SK-N-SH (cell line): ENCODE data around the gene LGALS3.

ENCODE experiments used
- CHD2 ChIP-seq: fragments of 150-350 bp; IDR thresholded peaks from 2 replicates; pipeline ENCODE4 v1.6.1; 2018; ENCODE audit warnings: low read length; ENCODE audit not compliant: partially characterized antibody
- EP300 ChIP-seq, 2 experiments: IDR thresholded peaks; 2 replicates each; pipeline versions ENCODE4 v1.4.0 to v1.6.1; 2012; ENCODE audit warnings: borderline replicate concordance in 1 of 2, low read depth in 1 of 2, low read length in 1 of 2
- FOSL2 ChIP-seq: IDR thresholded peaks from 2 replicates; pipeline ENCODE4 v1.4.0; 2012; ENCODE audit warnings: low read depth, mild to moderate bottlenecking, moderate library complexity, borderline replicate concordance
- FOXJ3 ChIP-seq: sonication (generic); formaldehyde crosslinking; IDR thresholded peaks from 2 replicates; pipeline ENCODE4 v1.5.1; 2020; ENCODE audit warnings: mild to moderate bottlenecking, missing genetic modification reagents
- FOXM1 ChIP-seq: IDR thresholded peaks from 2 replicates; pipeline ENCODE4 v1.4.0; 2012; ENCODE audit warnings: low read depth, mild to moderate bottlenecking
- GABPA ChIP-seq: IDR thresholded peaks from 2 replicates; pipeline ENCODE4 v1.4.0; 2012; ENCODE audit warnings: low read depth, mild to moderate bottlenecking
- SIN3A ChIP-seq: IDR thresholded peaks from 2 replicates; pipeline ENCODE4 v1.6.1; 2012; ENCODE audit warnings: low read depth, mild to moderate bottlenecking, low read length, moderate library complexity, borderline replicate concordance
- TF ChIP-seq, protein P1 (sequence below): fragments of 200-600 bp; sonication (generic); IDR thresholded peaks from 2 replicates; pipeline ENCODE4 v1.6.1; 2017; ENCODE audit warnings: antibody characterized with exemption, mild to moderate bottlenecking, moderate library complexity
- TF ChIP-seq, protein P2 (sequence below): IDR thresholded peaks from 2 replicates; pipeline ENCODE4 v1.4.0; 2012; ENCODE audit warnings: low read depth
- TF ChIP-seq, protein P3 (sequence below): fragments of 150-350 bp; IDR thresholded peaks from 2 replicates; pipeline ENCODE4 v1.6.1; 2016; ENCODE audit warnings: mild to moderate bottlenecking, low read depth, low read length

DNA sequence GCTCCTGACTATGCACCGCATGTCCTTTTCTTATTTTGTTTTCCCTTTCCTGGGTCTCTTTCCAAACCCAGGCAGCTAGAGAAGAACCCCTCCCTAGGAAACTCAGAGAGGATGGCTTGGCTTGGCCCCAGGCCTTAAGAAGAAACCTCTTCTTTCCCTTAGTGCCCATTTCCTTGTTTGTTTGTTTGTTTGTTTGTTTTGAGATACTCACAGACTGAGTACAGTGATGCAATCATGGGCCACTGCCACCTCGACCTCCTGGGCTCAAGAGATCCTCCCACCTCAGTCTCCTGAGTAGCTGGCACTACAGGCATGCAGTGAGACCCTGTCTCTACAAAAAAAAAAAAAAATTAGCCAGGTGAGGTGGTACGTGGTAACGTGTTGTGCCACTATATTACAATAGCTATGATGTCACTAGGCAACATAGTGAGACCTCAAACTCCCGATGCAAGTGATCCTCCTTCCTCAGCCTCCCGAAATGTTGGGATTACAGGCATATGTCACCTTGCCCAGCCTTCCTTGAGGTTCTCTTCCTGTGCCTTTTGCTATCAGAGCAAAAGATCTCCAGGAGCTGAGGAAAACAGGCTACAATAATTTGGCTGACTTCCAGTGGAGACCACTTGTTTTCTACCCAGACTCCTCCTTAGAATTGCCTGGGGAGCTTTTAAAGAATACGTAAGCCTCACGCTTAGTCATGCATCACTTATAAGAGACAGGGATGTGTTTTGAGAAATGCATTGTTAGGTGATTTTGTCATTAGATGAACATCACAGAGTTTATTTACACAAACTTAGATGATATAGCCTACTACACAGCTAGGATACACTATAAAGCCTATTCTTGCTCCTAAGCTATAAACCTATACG, 34.5 kb upstream of the LGALS3 start:
- TF ChIP-seq, protein P1, sequence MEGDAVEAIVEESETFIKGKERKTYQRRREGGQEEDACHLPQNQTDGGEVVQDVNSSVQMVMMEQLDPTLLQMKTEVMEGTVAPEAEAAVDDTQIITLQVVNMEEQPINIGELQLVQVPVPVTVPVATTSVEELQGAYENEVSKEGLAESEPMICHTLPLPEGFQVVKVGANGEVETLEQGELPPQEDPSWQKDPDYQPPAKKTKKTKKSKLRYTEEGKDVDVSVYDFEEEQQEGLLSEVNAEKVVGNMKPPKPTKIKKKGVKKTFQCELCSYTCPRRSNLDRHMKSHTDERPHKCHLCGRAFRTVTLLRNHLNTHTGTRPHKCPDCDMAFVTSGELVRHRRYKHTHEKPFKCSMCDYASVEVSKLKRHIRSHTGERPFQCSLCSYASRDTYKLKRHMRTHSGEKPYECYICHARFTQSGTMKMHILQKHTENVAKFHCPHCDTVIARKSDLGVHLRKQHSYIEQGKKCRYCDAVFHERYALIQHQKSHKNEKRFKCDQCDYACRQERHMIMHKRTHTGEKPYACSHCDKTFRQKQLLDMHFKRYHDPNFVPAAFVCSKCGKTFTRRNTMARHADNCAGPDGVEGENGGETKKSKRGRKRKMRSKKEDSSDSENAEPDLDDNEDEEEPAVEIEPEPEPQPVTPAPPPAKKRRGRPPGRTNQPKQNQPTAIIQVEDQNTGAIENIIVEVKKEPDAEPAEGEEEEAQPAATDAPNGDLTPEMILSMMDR = no peak
- TF ChIP-seq FOSL2 (no peak), EP300 (IDR thresholded peaks at IDR 0.05; ENCODE audit: borderline replicate concordance in 1 of 2, low read depth in 1 of 2, low read length in 1 of 2) (no peak), CHD2 (no peak), FOXM1 (no peak), SIN3A (no peak), GABPA (no peak), FOXJ3 (CRISPR knock-in tag) (no peak)
- TF ChIP-seq, protein P2, sequence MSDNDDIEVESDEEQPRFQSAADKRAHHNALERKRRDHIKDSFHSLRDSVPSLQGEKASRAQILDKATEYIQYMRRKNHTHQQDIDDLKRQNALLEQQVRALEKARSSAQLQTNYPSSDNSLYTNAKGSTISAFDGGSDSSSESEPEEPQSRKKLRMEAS = no peak
- TF ChIP-seq, protein P3, sequence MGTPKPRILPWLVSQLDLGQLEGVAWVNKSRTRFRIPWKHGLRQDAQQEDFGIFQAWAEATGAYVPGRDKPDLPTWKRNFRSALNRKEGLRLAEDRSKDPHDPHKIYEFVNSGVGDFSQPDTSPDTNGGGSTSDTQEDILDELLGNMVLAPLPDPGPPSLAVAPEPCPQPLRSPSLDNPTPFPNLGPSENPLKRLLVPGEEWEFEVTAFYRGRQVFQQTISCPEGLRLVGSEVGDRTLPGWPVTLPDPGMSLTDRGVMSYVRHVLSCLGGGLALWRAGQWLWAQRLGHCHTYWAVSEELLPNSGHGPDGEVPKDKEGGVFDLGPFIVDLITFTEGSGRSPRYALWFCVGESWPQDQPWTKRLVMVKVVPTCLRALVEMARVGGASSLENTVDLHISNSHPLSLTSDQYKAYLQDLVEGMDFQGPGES = no peak
